Upper lobe of right lung (tissue), 1 donor: ENCODE measurements around the gene SLC13A4. TPM values are rescaled to one million over a fixed set of nuclear protein-coding genes. Genes with fewer than 3 reads are reported as not detected.

Experiments used
- ATAC-seq: fragments of 200-7000 bp; cut with Tn5 transposase; one replicate; pipeline ENCODE4 v1.9.1; 2020; ENCODE audit warnings: mild to moderate bottlenecking, moderate library complexity
- DNase-seq: peaks from one replicate; pipeline ENCODE4 v3.0.0-alpha.2; 2020
- H3K27ac ChIP-seq: fragments of 200-600 bp; one replicate; pipeline ENCODE4 v1.8.0; 2022
- H3K27me3 ChIP-seq: fragments of 200-600 bp; one replicate; pipeline ENCODE4 v1.8.0; 2022; ENCODE audit warnings: mild to moderate bottlenecking
- H3K36me3 ChIP-seq: fragments of 200-600 bp; one replicate; pipeline ENCODE4 v1.8.0; 2022
- H3K4me1 ChIP-seq: fragments of 200-600 bp; one replicate; pipeline ENCODE4 v1.8.0; 2022
- H3K4me3 ChIP-seq: fragments of 200-600 bp; one replicate; pipeline ENCODE4 v1.8.0; 2022; ENCODE audit warnings: mild to moderate bottlenecking
- H3K9me3 ChIP-seq: fragments of 200-600 bp; one replicate; pipeline ENCODE4 v1.8.0; 2022
- intact Hi-C: fragments of 100-400 bp; cut with DNase I; formaldehyde crosslinking; loops from one replicate; pipeline ENCODE4 v1.11.0; 2022
- total RNA-seq: library from RNA; stranded (reverse); fragmentation: NEBNext Ultra II Directional; extraction: Animal tissue kit (Norgen Biotek cat#: 25700); gene quantifications from one replicate; pipeline ENCODE4 v1.2.1, GENCODE V29; 2021
- TF ChIP-seq, protein P1 (sequence below): fragments of 200-600 bp; IDR thresholded peaks from one replicate; pipeline ENCODE4 v1.8.0; 2022; ENCODE audit warnings: antibody characterized with exemption
- donor health status: DM: no; HTN: yes; CAD: no; lungs with severe emphysema.

Gene SLC13A4
- total RNA-seq, 1 donor from 2014 or later, result not detected

- no peak for ATAC-seq
- Histone ChIP-seq H3K4me3 (peak overlapping the region; percentile 100), H3K27me3 (no peaks in the 10 kb centered on the region), H3K4me1 (peaks cover 15% of the 10 kb centered on the region), H3K9me3 (no peaks in the 10 kb centered on the region), H3K27ac (no peak overlapping the region), H3K36me3 (no peaks in the 10 kb centered on the region)
- TF ChIP-seq, protein P1, sequence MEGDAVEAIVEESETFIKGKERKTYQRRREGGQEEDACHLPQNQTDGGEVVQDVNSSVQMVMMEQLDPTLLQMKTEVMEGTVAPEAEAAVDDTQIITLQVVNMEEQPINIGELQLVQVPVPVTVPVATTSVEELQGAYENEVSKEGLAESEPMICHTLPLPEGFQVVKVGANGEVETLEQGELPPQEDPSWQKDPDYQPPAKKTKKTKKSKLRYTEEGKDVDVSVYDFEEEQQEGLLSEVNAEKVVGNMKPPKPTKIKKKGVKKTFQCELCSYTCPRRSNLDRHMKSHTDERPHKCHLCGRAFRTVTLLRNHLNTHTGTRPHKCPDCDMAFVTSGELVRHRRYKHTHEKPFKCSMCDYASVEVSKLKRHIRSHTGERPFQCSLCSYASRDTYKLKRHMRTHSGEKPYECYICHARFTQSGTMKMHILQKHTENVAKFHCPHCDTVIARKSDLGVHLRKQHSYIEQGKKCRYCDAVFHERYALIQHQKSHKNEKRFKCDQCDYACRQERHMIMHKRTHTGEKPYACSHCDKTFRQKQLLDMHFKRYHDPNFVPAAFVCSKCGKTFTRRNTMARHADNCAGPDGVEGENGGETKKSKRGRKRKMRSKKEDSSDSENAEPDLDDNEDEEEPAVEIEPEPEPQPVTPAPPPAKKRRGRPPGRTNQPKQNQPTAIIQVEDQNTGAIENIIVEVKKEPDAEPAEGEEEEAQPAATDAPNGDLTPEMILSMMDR, result no peak
- intact Hi-C loops, result no loop called here
- DNase-seq, result no peak
Measured at GRCh38 chr7:135664046-135664589, 63.9 kb downstream of the SLC13A4 start.

- intact Hi-C loops, result no loop called here
- peaks cover 15% of the 10 kb centered on the region for H3K4me1 ChIP-seq
- no peaks in the 10 kb centered on the region for H3K9me3 ChIP-seq
- H3K36me3 ChIP-seq, result no peaks in the 10 kb centered on the region
- peak within 1 kb of the TSS; percentile 100 for H3K4me3 ChIP-seq
- H3K27me3 ChIP-seq, result no peaks in the 10 kb centered on the region
- H3K27ac ChIP-seq, result peak within 1 kb of the TSS; percentile 96
- peak; percentile 97 for DNase-seq
- ATAC-seq, result peak; percentile 100
- TF ChIP-seq, protein P1, result no peak
Measured at GRCh38 chr7:135662373-135663114, 65.4 kb downstream of the SLC13A4 start, which contains the start of gene STMP1. Gene STMP1, plus strand, starts transcription at chr7:135662514.

DNA sequence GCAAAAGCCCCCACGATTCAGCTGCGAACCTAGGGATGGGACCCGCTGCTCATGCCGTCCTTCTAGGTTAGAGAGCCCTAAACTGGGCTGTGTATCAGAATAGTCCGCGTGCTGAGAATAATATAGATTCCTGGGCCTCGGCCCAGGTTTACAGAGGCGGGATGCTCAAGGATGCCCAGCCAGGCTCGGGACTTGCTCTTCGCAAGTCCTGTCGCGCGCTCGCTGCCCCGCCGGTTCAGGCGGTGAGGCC, 65.9 kb downstream of the SLC13A4 start:
- TF ChIP-seq, protein P1, result peak; percentile 79
- ATAC-seq (no peak), DNase-seq (no peak)
- H3K36me3 ChIP-seq, result no peaks in the 10 kb centered on the region
- intact Hi-C loops, result no loop called here
- H3K4me3 ChIP-seq, result peak overlapping the region; percentile 100
- no peaks in the 10 kb centered on the region for H3K9me3 ChIP-seq
- H3K27ac ChIP-seq, result peak overlapping the region; percentile 96
- peaks cover 15% of the 10 kb centered on the region for H3K4me1 ChIP-seq
- H3K27me3 ChIP-seq, result no peaks in the 10 kb centered on the region

DNA sequence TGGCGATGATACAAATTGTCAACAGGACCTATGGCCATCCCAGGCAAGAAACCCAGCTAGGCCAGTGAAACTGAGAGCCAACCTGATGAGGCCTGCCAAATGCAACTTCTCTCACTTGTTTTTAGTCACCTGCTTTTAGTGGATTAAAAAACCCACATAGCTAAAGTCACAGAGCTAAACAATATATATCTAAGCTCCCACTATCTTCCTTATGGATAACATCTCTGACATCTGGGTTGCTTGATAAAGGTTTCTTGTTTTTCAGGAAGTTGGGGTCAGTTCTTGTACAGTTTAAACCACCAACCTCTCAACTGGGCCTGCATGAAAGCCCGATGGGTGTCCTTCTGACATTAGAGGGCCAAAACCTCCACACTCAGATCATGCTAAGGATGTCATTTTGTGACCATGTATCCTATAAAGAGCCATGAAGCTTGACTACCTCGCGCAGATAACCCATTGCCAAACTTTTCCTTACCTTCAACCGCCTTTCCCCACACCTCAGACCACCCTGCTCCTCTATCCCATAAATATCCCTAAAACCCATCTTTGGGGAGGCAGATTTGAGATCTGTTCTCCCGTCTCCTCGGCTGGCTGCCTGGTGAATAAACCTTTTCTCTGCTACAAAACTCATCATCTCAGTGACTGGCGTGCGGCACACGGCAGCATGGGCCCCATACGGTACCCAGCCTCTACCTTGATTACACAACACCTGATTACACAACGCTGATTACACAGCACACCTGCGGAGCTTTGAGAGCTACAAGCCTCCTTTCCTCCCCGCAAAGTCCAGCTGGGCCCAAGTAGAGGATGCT, 66.5 kb downstream of the SLC13A4 start:
- ATAC-seq, result peak; percentile 60
- H3K4me3 ChIP-seq, result peak overlapping the region; percentile 100
- H3K27me3 ChIP-seq, result no peaks in the 10 kb centered on the region
- no peaks in the 10 kb centered on the region for H3K36me3 ChIP-seq
- no peak for DNase-seq
- intact Hi-C loops, result no loop called here
- peaks cover 15% of the 10 kb centered on the region for H3K4me1 ChIP-seq
- TF ChIP-seq, protein P1, result no peak
- H3K27ac ChIP-seq, result peak overlapping the region; percentile 96
- H3K9me3 ChIP-seq, result no peaks in the 10 kb centered on the region

- intact Hi-C loops, result no loop called here
- TF ChIP-seq, protein P1, result no peak
- Histone ChIP-seq H3K4me3 (no peak overlapping the region), H3K27me3 (no peaks in the 10 kb centered on the region), H3K4me1 (peaks cover 15% of the 10 kb centered on the region), H3K27ac (peak overlapping the region; percentile 36), H3K9me3 (no peaks in the 10 kb centered on the region), H3K36me3 (no peaks in the 10 kb centered on the region)
- ATAC-seq (no peak), DNase-seq (no peak)
Measured at GRCh38 chr7:135659159-135659846, 68.7 kb downstream of the SLC13A4 start.
